Mesenchymal stem cell (in vitro differentiated cells and primary cell): Measurements from ENCODE around the gene SEC23A.
"Not testable (repeated sequence)": the region's sequence is repeated elsewhere in the genome, so short reads cannot be mapped to it uniquely, and the experiment has no call there.

Experiments
- DNase-seq: peaks from one replicate; pipeline ENCODE4 v3.0.0-alpha.2; 2013
- H2AFZ ChIP-seq: one replicate; pipeline ENCODE4 v1.6.1; 2013; ENCODE audit warnings: low read depth, mild to moderate bottlenecking, control low read depth, inconsistent platforms, low read length, moderate library complexity
- H2AK5ac ChIP-seq: 2 replicates; pipeline ENCODE4 v1.6.1; 2013; ENCODE audit warnings: low read length, moderate library complexity, mild to moderate bottlenecking, inconsistent platforms; ENCODE audit not compliant: severe bottlenecking
- H2BK120ac ChIP-seq: one replicate; pipeline ENCODE4 v1.6.1; 2013; ENCODE audit warnings: low read depth, mild to moderate bottlenecking, inconsistent platforms, low read length, moderate library complexity
- H2BK12ac ChIP-seq, 2 experiments: one replicate each; pipeline ENCODE4 v1.6.1; 2013; ENCODE audit warnings: inconsistent platforms in 2 of 2, low read length in 2 of 2, mild to moderate bottlenecking in 2 of 2, moderate library complexity in 2 of 2, control low read depth in 1 of 2
- H2BK15ac ChIP-seq: one replicate; pipeline ENCODE4 v1.6.1; 2013; ENCODE audit warnings: mild to moderate bottlenecking, low read depth, inconsistent platforms; ENCODE audit not compliant: poor library complexity, severe bottlenecking
- H2BK5ac ChIP-seq: 2 replicates; pipeline ENCODE4 v1.6.1; 2013; ENCODE audit warnings: low read depth, mild to moderate bottlenecking, low read length, control low read depth, inconsistent platforms; ENCODE audit not compliant: poor library complexity, severe bottlenecking
- H3K14ac ChIP-seq, 2 experiments: one replicate each; pipeline ENCODE4 v1.6.1; 2013; ENCODE audit warnings: inconsistent platforms in 2 of 2, low read length in 2 of 2, control low read depth in 1 of 2, mild to moderate bottlenecking in 1 of 2, moderate library complexity in 1 of 2
- H3K18ac ChIP-seq, 2 experiments: one replicate each; pipeline ENCODE4 v1.6.1; 2013; ENCODE audit warnings: inconsistent platforms in 2 of 2, low read length in 2 of 2, control low read depth in 1 of 2, low read depth in 1 of 2, mild to moderate bottlenecking in 1 of 2
- H3K23ac ChIP-seq, 2 experiments: one replicate each; pipeline ENCODE4 v1.6.1; 2013; ENCODE audit warnings: inconsistent platforms in 2 of 2, low read length in 2 of 2, mild to moderate bottlenecking in 2 of 2, moderate library complexity in 2 of 2, control low read depth in 1 of 2
- H3K27ac ChIP-seq: 2 replicates; pipeline ENCODE4 v1.5.1; 2013; ENCODE audit warnings: mild to moderate bottlenecking, moderate library complexity, low read length, control low read depth, inconsistent platforms; ENCODE audit not compliant: poor library complexity, severe bottlenecking
- H3K27me3 ChIP-seq, 2 experiments: 2 replicates each; pipeline versions ENCODE4 v1.6.1 to v1.7.0; 2013; ENCODE audit warnings: low read length in 2 of 2, mild to moderate bottlenecking in 2 of 2, moderate library complexity in 2 of 2, control low read depth in 1 of 2, inconsistent platforms in 1 of 2; ENCODE audit not compliant: control insufficient read depth in 1 of 2, insufficient read depth in 1 of 2
- H3K36me3 ChIP-seq, 2 experiments: 2 replicates each; pipeline versions ENCODE4 v1.6.1 to v1.7.0; 2013; ENCODE audit warnings: low read length in 2 of 2, control low read depth in 1 of 2, inconsistent platforms in 1 of 2, low read depth in 1 of 2, mild to moderate bottlenecking in 1 of 2; ENCODE audit not compliant: insufficient read depth in 2 of 2, control insufficient read depth in 1 of 2
- H3K4ac ChIP-seq, 2 experiments: one replicate each; pipeline ENCODE4 v1.6.1; 2013; ENCODE audit warnings: inconsistent platforms in 2 of 2, low read length in 2 of 2, mild to moderate bottlenecking in 2 of 2, moderate library complexity in 2 of 2, control low read depth in 1 of 2, low read depth in 1 of 2
- H3K4me1 ChIP-seq: 2 replicates; pipeline ENCODE4 v1.6.1; 2013; ENCODE audit warnings: low read depth, low read length, control low read depth; ENCODE audit not compliant: control insufficient read depth, insufficient read depth
- H3K4me2 ChIP-seq: 2 replicates; pipeline ENCODE4 v1.6.1; 2013; ENCODE audit warnings: low read length, mild to moderate bottlenecking, inconsistent platforms; ENCODE audit not compliant: poor library complexity, severe bottlenecking
- H3K4me3 ChIP-seq, 2 experiments: 2 replicates each; pipeline versions ENCODE4 v1.5.1 to v1.7.0; 2013; ENCODE audit warnings: low read length in 2 of 2, mild to moderate bottlenecking in 2 of 2, control low read depth in 1 of 2, low read depth in 1 of 2; ENCODE audit not compliant: insufficient read depth in 1 of 2
- H3K79me1 ChIP-seq: replicated peaks from 2 replicates; pipeline ENCODE4 v1.6.1; 2013; ENCODE audit warnings: mild to moderate bottlenecking, control low read depth, low read length, inconsistent platforms; ENCODE audit not compliant: poor library complexity, severe bottlenecking
- H3K9ac ChIP-seq: 2 replicates; pipeline ENCODE4 v1.7.0; 2013; ENCODE audit warnings: mild to moderate bottlenecking, low read length, moderate library complexity
- H3K9me3 ChIP-seq: 2 replicates; pipeline ENCODE4 v1.7.0; 2013; ENCODE audit warnings: mild to moderate bottlenecking, low read length; ENCODE audit not compliant: control insufficient read depth
- H4K8ac ChIP-seq: one replicate; pipeline ENCODE4 v1.6.1; 2013; ENCODE audit warnings: inconsistent platforms, mild to moderate bottlenecking, low read length, moderate library complexity
- H4K91ac ChIP-seq: one replicate; pipeline ENCODE4 v1.6.1; 2013; ENCODE audit warnings: mild to moderate bottlenecking, low read length, inconsistent platforms
- WGBS: methylation state at CpG from one replicate; pipeline ENCODE4 v1.1.7; 2013; ENCODE audit warnings: mixed read lengths; 5-methylcytosine and 5-hydroxymethylcytosine counted together

SEC23A gene

GRCh38 chr14:39060818-39061437 is 42.1 kb downstream of the SEC23A start:
- Histone ChIP-seq H3K4me1 (no peaks in the 10 kb centered on the region), H3K4me2 (no peak overlapping the region), H2AFZ (no peak overlapping the region), H3K18ac (no peak overlapping the region), H3K9me3 (peaks cover 23% of the 10 kb centered on the region), H2BK15ac (no peak overlapping the region), H3K4ac (no peak overlapping the region), H3K9ac (no peak overlapping the region), H2BK120ac (no peak overlapping the region), H3K27ac (no peak overlapping the region), H2AK5ac (no peak overlapping the region), H4K91ac (no peak overlapping the region), H4K8ac (no peak overlapping the region), H2BK12ac (no peak overlapping the region), H2BK5ac (no peak overlapping the region), H3K79me1 (peaks cover 16% of the 10 kb centered on the region), H3K27me3 (no peaks in the 10 kb centered on the region), H3K36me3 (peaks cover 17 to 91% of the 10 kb centered on the region in 2 experiments), H3K23ac (no peak overlapping the region), H3K4me3 (no peak overlapping the region), H3K14ac (no peak overlapping the region)
- 100% methylated on average over 1 of the region's 4 CpGs for WGBS
- no peak for DNase-seq

- WGBS: 87% methylated on average over 8 of the region's 10 CpGs
- Histone ChIP-seq H3K9me3 (peaks cover 28% of the 10 kb centered on the region), H2BK15ac (no peak overlapping the region)
Observed at GRCh38 chr14:39055786-39056474, 47.1 kb downstream of the SEC23A start.

DNA sequence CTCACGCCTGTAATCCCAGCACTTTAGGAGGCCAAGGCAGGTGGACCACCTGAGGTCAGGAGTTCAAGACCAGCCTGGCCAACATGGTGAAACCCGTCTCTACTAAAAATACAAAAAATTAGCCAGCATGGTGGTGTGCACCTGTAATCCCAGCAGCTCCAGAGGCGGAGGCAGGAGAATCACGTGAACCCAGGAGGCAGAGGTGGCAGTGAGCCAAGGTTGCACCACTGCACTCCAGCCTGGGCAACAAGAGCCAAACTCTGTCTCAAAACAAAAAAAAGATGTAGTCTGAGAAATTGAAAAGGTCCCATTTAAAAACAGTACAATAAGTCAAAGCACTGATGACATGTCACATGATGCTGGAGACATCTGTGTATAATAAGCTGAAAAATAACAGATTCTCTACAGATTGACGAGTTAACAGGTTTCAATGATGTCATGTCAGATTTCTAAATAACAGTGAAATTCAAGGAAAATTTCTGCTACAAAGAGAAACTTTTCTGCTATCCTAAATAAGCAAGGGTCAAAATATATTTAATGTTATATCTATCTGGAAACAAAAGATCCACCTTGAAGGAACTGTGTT is 50.1 kb downstream of the SEC23A start:
- Histone ChIP-seq H3K36me3 (peaks cover 50 to 84% of the 10 kb centered on the region in 2 experiments), H3K79me1 (peaks cover 29% of the 10 kb centered on the region), H3K9me3 (peaks cover 25% of the 10 kb centered on the region)
- H2AK5ac ChIP-seq, H3K18ac ChIP-seq, DNase-seq, H3K4me2 ChIP-seq, H3K9ac ChIP-seq, H3K23ac ChIP-seq, H4K91ac ChIP-seq, H2BK12ac ChIP-seq, H3K4ac ChIP-seq, H2BK5ac ChIP-seq, H3K14ac ChIP-seq, H2AFZ ChIP-seq, H2BK15ac ChIP-seq, H3K4me3 ChIP-seq, H3K27ac ChIP-seq, H2BK120ac ChIP-seq, H3K4me1 ChIP-seq, H4K8ac ChIP-seq, H3K27me3 ChIP-seq: not testable (repeated sequence)
- 97% methylated on average over 4 of the region's 5 CpGs for WGBS

More at GRCh38 chr14:39055786-39056474, 47.1 kb downstream of the SEC23A start:
- Histone ChIP-seq H2AFZ (no peak overlapping the region), H4K91ac (no peak overlapping the region), H3K4me2 (no peak overlapping the region), H2BK12ac (no peak overlapping the region), H3K4ac (no peak overlapping the region), H2BK5ac (no peak overlapping the region), H3K18ac (no peak overlapping the region), H4K8ac (no peak overlapping the region), H3K4me3 (peak overlapping the region in 1 of 2 experiments; percentile 4), H3K79me1 (peaks cover 25% of the 10 kb centered on the region), H3K9ac (no peak overlapping the region), H2AK5ac (no peak overlapping the region), H3K36me3 (peaks cover 42 to 97% of the 10 kb centered on the region in 2 experiments), H3K27me3 (no peaks in the 10 kb centered on the region), H3K27ac (no peak overlapping the region), H3K4me1 (no peaks in the 10 kb centered on the region), H2BK120ac (no peak overlapping the region), H3K23ac (no peak overlapping the region), H3K14ac (no peak overlapping the region)
- DNase-seq: no peak

DNA sequence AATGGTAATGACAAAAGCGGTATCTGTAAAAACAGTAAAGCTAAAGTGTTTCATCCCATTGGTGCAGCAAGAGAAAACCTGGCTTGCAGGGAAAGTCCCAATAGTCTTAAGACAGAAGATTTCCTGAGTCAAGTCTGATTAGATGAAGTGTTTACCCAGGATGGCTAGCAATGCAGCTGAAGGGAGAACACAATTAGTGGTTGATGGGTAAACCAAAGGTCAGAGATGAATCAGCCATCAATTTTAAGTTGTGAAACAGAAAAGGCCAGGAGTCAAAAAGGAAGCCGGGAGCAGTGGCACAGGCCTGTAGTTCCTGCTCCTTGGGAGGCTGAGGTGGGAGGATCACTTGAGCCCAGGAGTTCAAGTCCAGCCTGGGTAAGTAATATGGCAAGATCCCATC is 52.6 kb downstream of the SEC23A start:
- no peak overlapping the region for H3K14ac ChIP-seq
- H2BK120ac ChIP-seq: no peak overlapping the region
- no peak overlapping the region for H3K23ac ChIP-seq
- no peak overlapping the region for H2BK12ac ChIP-seq
- no peak overlapping the region for H2AK5ac ChIP-seq
- H2AFZ ChIP-seq: no peak overlapping the region
- peaks cover 38 to 84% of the 10 kb centered on the region in 2 experiments for H3K36me3 ChIP-seq
- no peak overlapping the region for H4K8ac ChIP-seq
- H3K9me3 ChIP-seq: no peaks in the 10 kb centered on the region
- no peak overlapping the region for H2BK5ac ChIP-seq
- no peak overlapping the region for H3K27ac ChIP-seq
- H3K4me1 ChIP-seq: no peaks in the 10 kb centered on the region
- no peak overlapping the region for H4K91ac ChIP-seq
- WGBS: 47% methylated on average over 2 of the region's 2 CpGs
- H3K18ac ChIP-seq: no peak overlapping the region
- no peak overlapping the region for H3K4ac ChIP-seq
- H3K4me3 ChIP-seq: no peak overlapping the region
- H2BK15ac ChIP-seq: no peak overlapping the region
- peaks cover 18% of the 10 kb centered on the region for H3K79me1 ChIP-seq
- peak; percentile 89 for DNase-seq
- no peak overlapping the region for H3K4me2 ChIP-seq
- no peaks in the 10 kb centered on the region for H3K27me3 ChIP-seq
- no peak overlapping the region for H3K9ac ChIP-seq
